Ishikawa (cell line): Measurements from ENCODE around the gene KCNJ6.

Experiments used
- CEBPB ChIP-seq: IDR thresholded peaks from 2 replicates; pipeline ENCODE4 v1.6.1; 2012
- CREB1 ChIP-seq: IDR thresholded peaks from 2 replicates; pipeline ENCODE4 v1.6.1; 2012; ENCODE audit warnings: low read depth
- EGR1 ChIP-seq: IDR thresholded peaks from 2 replicates; pipeline ENCODE4 v1.6.1; 2012
- EP300 ChIP-seq: IDR thresholded peaks from 2 replicates; pipeline ENCODE4 v1.6.1; 2012; ENCODE audit warnings: borderline replicate concordance
- FOXM1 ChIP-seq: IDR thresholded peaks from 2 replicates; pipeline ENCODE4 v1.6.1; 2012; ENCODE audit warnings: low read depth, borderline replicate concordance
- MAX ChIP-seq: IDR thresholded peaks from 2 replicates; pipeline ENCODE4 v1.6.1; 2012
- NFIC ChIP-seq: IDR thresholded peaks from 2 replicates; pipeline ENCODE4 v1.6.1; 2012
- RAD21 ChIP-seq: IDR thresholded peaks from 2 replicates; pipeline ENCODE4 v1.6.1; 2012; ENCODE audit warnings: low read depth
- REST ChIP-seq: IDR thresholded peaks from 2 replicates; pipeline ENCODE4 v1.6.1; 2012; ENCODE audit warnings: low read depth, mild to moderate bottlenecking
- TAF1 ChIP-seq: IDR thresholded peaks from 2 replicates; pipeline ENCODE4 v1.6.1; 2012; ENCODE audit warnings: low read depth, mild to moderate bottlenecking
- TCF12 ChIP-seq: IDR thresholded peaks from 2 replicates; pipeline ENCODE4 v1.6.1; 2012; ENCODE audit warnings: low read depth
- TEAD4 ChIP-seq: IDR thresholded peaks from 2 replicates; pipeline ENCODE4 v1.6.1; 2012
- USF1 ChIP-seq: IDR thresholded peaks from 2 replicates; pipeline ENCODE4 v1.6.1; 2012
- YY1 ChIP-seq: IDR thresholded peaks from 2 replicates; pipeline ENCODE4 v1.6.1; 2012; ENCODE audit warnings: low read depth
- ZBTB7A ChIP-seq: IDR thresholded peaks from 2 replicates; pipeline ENCODE4 v1.6.1; 2012; ENCODE audit warnings: low read depth

KCNJ6 gene

GRCh38 chr21:37700641-37701202, 215.5 kb downstream of the KCNJ6 start:
- TF ChIP-seq FOXM1 (no peak), MAX (peak; percentile 86), EP300 (no peak), REST (no peak), USF1 (peak; percentile 76), YY1 (no peak), RAD21 (peak; percentile 69), ZBTB7A (no peak), CREB1 (no peak)

GRCh38 chr21:37699024-37699775, 217.1 kb downstream of the KCNJ6 start:
- TF ChIP-seq REST = no peak
- no peak for TF ChIP-seq TCF12
- no peak for TF ChIP-seq YY1
- TF ChIP-seq USF1 = no peak
- no peak for TF ChIP-seq FOXM1
- TF ChIP-seq MAX = no peak
- TF ChIP-seq TEAD4 = no peak
- no peak for TF ChIP-seq ZBTB7A
- no peak for TF ChIP-seq CREB1
- TF ChIP-seq CEBPB = no peak
- TF ChIP-seq TAF1 = no peak
- no peak for TF ChIP-seq NFIC

GRCh38 chr21:37696936-37697335, 219.3 kb downstream of the KCNJ6 start:
- TF ChIP-seq RAD21 (no peak), NFIC (no peak)

GRCh38 chr21:37695111-37695510, 221.1 kb downstream of the KCNJ6 start:
- TF ChIP-seq YY1 (no peak), EP300 (no peak), MAX (no peak), ZBTB7A (no peak), NFIC (no peak), EGR1 (no peak), REST (no peak), RAD21 (no peak), TCF12 (no peak), CEBPB (no peak), TEAD4 (no peak), TAF1 (no peak), USF1 (no peak), FOXM1 (no peak), CREB1 (no peak)
